Endothelial cell of umbilical vein (primary cell): ENCODE measurements around the gene MZT2A.

Experiments used
- EZH2 ChIP-seq: IDR thresholded peaks from 2 replicates; pipeline ENCODE4 v1.6.1; 2012; ENCODE audit warnings: borderline replicate concordance, low read depth, mild to moderate bottlenecking, moderate library complexity, low read length, inconsistent platforms; ENCODE audit not compliant: severe bottlenecking
- FOS ChIP-seq: IDR thresholded peaks from 2 replicates; pipeline ENCODE4 v1.6.1; 2011; ENCODE audit warnings: mild to moderate bottlenecking, low read length, moderate library complexity, borderline replicate concordance; ENCODE audit not compliant: insufficient read depth
- GATA2 ChIP-seq: IDR thresholded peaks from 2 replicates; pipeline ENCODE4 v1.7.0; 2011; ENCODE audit warnings: low read depth, mild to moderate bottlenecking, moderate library complexity, mixed read lengths, low read length; ENCODE audit not compliant: insufficient read length, insufficient read depth
- JUN ChIP-seq: IDR thresholded peaks from 2 replicates; pipeline ENCODE4 v1.6.1; 2011; ENCODE audit warnings: borderline replicate concordance, low read depth; ENCODE audit not compliant: insufficient read length, insufficient read depth
- POLR2A ChIP-seq: IDR thresholded peaks from 2 replicates; pipeline ENCODE4 v1.6.1; 2012; ENCODE audit warnings: low read depth, mild to moderate bottlenecking, control low read depth, low read length
- POLR2AphosphoS5 ChIP-seq: IDR thresholded peaks from 2 replicates; pipeline ENCODE4 v1.6.1; 2012; ENCODE audit warnings: low read depth, mild to moderate bottlenecking, control low read depth, low read length, moderate library complexity; ENCODE audit not compliant: insufficient read depth
- TF ChIP-seq, protein P1 (sequence below), 2 donors: IDR thresholded peaks; 1 replicate in 1 of 2; 2 replicates in 1 of 2; pipeline ENCODE4 v1.5.1; 2011; ENCODE audit warnings: low read length in 2 of 2, mild to moderate bottlenecking in 2 of 2, moderate library complexity in 2 of 2, control low read depth in 1 of 2, inconsistent platforms in 1 of 2, low read depth in 1 of 2; ENCODE audit not compliant: insufficient read depth in 1 of 2; ENCODE audit errors: extremely low read depth in 1 of 2
- TF ChIP-seq, protein P2 (sequence below): IDR thresholded peaks from 2 replicates; pipeline ENCODE4 v1.6.1; 2011; ENCODE audit not compliant: insufficient read depth, insufficient read length

- TF ChIP-seq, protein P1, sequence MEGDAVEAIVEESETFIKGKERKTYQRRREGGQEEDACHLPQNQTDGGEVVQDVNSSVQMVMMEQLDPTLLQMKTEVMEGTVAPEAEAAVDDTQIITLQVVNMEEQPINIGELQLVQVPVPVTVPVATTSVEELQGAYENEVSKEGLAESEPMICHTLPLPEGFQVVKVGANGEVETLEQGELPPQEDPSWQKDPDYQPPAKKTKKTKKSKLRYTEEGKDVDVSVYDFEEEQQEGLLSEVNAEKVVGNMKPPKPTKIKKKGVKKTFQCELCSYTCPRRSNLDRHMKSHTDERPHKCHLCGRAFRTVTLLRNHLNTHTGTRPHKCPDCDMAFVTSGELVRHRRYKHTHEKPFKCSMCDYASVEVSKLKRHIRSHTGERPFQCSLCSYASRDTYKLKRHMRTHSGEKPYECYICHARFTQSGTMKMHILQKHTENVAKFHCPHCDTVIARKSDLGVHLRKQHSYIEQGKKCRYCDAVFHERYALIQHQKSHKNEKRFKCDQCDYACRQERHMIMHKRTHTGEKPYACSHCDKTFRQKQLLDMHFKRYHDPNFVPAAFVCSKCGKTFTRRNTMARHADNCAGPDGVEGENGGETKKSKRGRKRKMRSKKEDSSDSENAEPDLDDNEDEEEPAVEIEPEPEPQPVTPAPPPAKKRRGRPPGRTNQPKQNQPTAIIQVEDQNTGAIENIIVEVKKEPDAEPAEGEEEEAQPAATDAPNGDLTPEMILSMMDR (IDR thresholded peaks at IDR 0.05; ENCODE audit: extremely low read depth in 1 of 2, insufficient read depth in 1 of 2, low read depth in 1 of 2, low read length in 2 of 2), result no peak
- TF ChIP-seq, protein P2, sequence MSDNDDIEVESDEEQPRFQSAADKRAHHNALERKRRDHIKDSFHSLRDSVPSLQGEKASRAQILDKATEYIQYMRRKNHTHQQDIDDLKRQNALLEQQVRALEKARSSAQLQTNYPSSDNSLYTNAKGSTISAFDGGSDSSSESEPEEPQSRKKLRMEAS, result no peak
- TF ChIP-seq GATA2, result no peak
- TF ChIP-seq FOS, result no peak
- no peak for TF ChIP-seq JUN
- no peak for TF ChIP-seq EZH2
- TF ChIP-seq POLR2A, result no peak
- no peak for TF ChIP-seq POLR2AphosphoS5
Measured at GRCh38 chr2:131519466-131519865, 27.3 kb upstream of the MZT2A start.
